B cell (primary cell): Measurements from ENCODE around the gene CDKAL1. TPM values are rescaled to one million over a fixed set of nuclear protein-coding genes. Genes with fewer than 3 reads are reported as not detected.

Experiments
- ATAC-seq: fragments of 200-7000 bp; cut with Tn5 transposase; one replicate; pipeline ENCODE4 v1.10.0; 2021; ENCODE audit warnings: low read depth, mild to moderate bottlenecking, moderate number of reproducible peaks, moderate library complexity
- CTCF ChIA-PET: fragments of 350-600 bp; sonication (Branson Sonifier 250); formaldehyde crosslinking; loops from one replicate; lab custom pipeline; 2021; ENCODE audit warnings: antibody characterized with exemption, inconsistent platforms; lab: Charles Lee
- POLR2A ChIA-PET: fragments of 350-600 bp; sonication (Branson Sonifier 250); formaldehyde crosslinking; loops from one replicate; lab custom pipeline; 2021; ENCODE audit warnings: antibody characterized with exemption; lab: Charles Lee
- DNase-seq: peaks from one replicate; pipeline ENCODE4 v3.0.0; 2013
- H2AFZ ChIP-seq: 2 replicates; pipeline ENCODE4 v1.6.1; 2012; ENCODE audit warnings: mild to moderate bottlenecking, low read depth, low read length; ENCODE audit not compliant: insufficient read depth, poor library complexity, severe bottlenecking
- H3K27ac ChIP-seq, 2 donors: 1 replicate in 1 of 2; 2 replicates in 1 of 2; pipeline ENCODE4 v1.5.1; 2012 to 2013; ENCODE audit warnings: low read length in 2 of 2, mild to moderate bottlenecking in 2 of 2, moderate library complexity in 1 of 2
- H3K27me3 ChIP-seq, 4 experiments: fragments of 200-600 bp in 1 of 4; sonication (generic) in 1 of 4; replicated peaks in 1 of 4; 1 replicate in 2 of 4; 2 replicates in 2 of 4; pipeline versions ENCODE4 v1.6.1 to v1.7.0; 2013 to 2016; ENCODE audit warnings: low read length in 3 of 4, mild to moderate bottlenecking in 2 of 4, mixed read lengths in 1 of 4, moderate library complexity in 1 of 4; ENCODE audit not compliant: insufficient read depth in 4 of 4, control insufficient read depth in 3 of 4; ENCODE audit errors: control extremely low read depth in 1 of 4
- H3K36me3 ChIP-seq, 2 experiments: replicated peaks in 1 of 2; 1 replicate in 1 of 2; 2 replicates in 1 of 2; pipeline versions ENCODE4 v1.6.1 to v1.7.1; 2013; ENCODE audit warnings: low read length in 1 of 2; ENCODE audit not compliant: insufficient read depth in 2 of 2, control insufficient read depth in 1 of 2; ENCODE audit errors: control extremely low read depth in 1 of 2, extremely low read depth in 1 of 2
- H3K4me1 ChIP-seq, 2 donors: fragments of 200-600 bp in 1 of 2; sonication (generic) in 1 of 2; 1 replicate in 1 of 2; 2 replicates in 1 of 2; pipeline versions ENCODE4 v1.5.1 to v1.6.1; 2013 to 2017; ENCODE audit warnings: low read length in 2 of 2; ENCODE audit not compliant: control insufficient read depth in 2 of 2, insufficient read depth in 2 of 2
- H3K4me2 ChIP-seq: replicated peaks from 2 replicates; pipeline ENCODE3; 2012; ENCODE audit warnings: mild to moderate bottlenecking, low read depth, low read length; ENCODE audit not compliant: poor library complexity, severe bottlenecking
- H3K4me3 ChIP-seq, 5 experiments: fragments of 200-600 bp in 1 of 5; sonication (generic) in 1 of 5; 1 replicate in 3 of 5; 2 replicates in 2 of 5; pipeline versions ENCODE4 v1.5.1 to v1.7.0; 2011 to 2016; ENCODE audit warnings: low read length in 4 of 5, mild to moderate bottlenecking in 4 of 5, low read depth in 2 of 5, control low read depth in 1 of 5, moderate library complexity in 1 of 5; ENCODE audit not compliant: insufficient read depth in 1 of 5; ENCODE audit errors: control extremely low read depth in 1 of 5, extremely low read depth in 1 of 5
- H3K79me2 ChIP-seq: fragments of 200-600 bp; sonication (generic); one replicate; pipeline ENCODE4 v1.6.0; 2016; ENCODE audit warnings: low read length; ENCODE audit not compliant: control insufficient read depth, insufficient read depth
- H3K9ac ChIP-seq: fragments of 200-600 bp; sonication (generic); 2 replicates; pipeline ENCODE4 v1.6.1; 2017; ENCODE audit warnings: mild to moderate bottlenecking, low read length, moderate library complexity
- H3K9me3 ChIP-seq, 3 donors: one replicate each; pipeline versions ENCODE4 v1.6.1 to v1.7.1; 2013; ENCODE audit warnings: low read length in 2 of 3; ENCODE audit not compliant: control insufficient read depth in 2 of 3, insufficient read depth in 1 of 3; ENCODE audit errors: control extremely low read depth in 1 of 3
- H4K20me1 ChIP-seq: 2 replicates; pipeline ENCODE4 v1.6.0; 2012; ENCODE audit warnings: mild to moderate bottlenecking, low read length; ENCODE audit not compliant: insufficient read depth, control insufficient read depth, poor library complexity, severe bottlenecking
- H3K27ac Mint-ChIP-seq: one replicate; pipeline ENCODE4 v1.8.0; 2021; ENCODE audit warnings: mixed read lengths
- H3K27me3 Mint-ChIP-seq: one replicate; pipeline ENCODE4 v1.8.0; 2021; ENCODE audit warnings: mixed read lengths
- H3K4me1 Mint-ChIP-seq: one replicate; pipeline ENCODE4 v1.8.0; 2021; ENCODE audit warnings: mixed read lengths
- H3K4me3 Mint-ChIP-seq: one replicate; pipeline ENCODE4 v1.8.0; 2021; ENCODE audit warnings: mixed read lengths
- H3K9me3 Mint-ChIP-seq: one replicate; pipeline ENCODE4 v1.8.0; 2022; ENCODE audit warnings: mixed read lengths; ENCODE audit not compliant: insufficient read depth
- CTCF ChIP-seq: fragments of 200-600 bp; IDR thresholded peaks from one replicate; pipeline ENCODE4 v1.8.0; 2022; ENCODE audit warnings: antibody characterized with exemption, mild to moderate bottlenecking
- EZH2 ChIP-seq: IDR thresholded peaks from 2 replicates; pipeline ENCODE4 v1.6.1; 2012; ENCODE audit warnings: borderline replicate concordance, low read depth, mild to moderate bottlenecking, moderate library complexity, low read length; ENCODE audit not compliant: insufficient read depth, poor library complexity, severe bottlenecking
- WGBS: methylation state at CpG from one replicate; pipeline ENCODE4 v1.1.5; 2013; ENCODE audit warnings: missing lambda C conversion rate; ENCODE audit not compliant: insufficient coverage; 5-methylcytosine and 5-hydroxymethylcytosine counted together
- intact Hi-C: fragments of 100-400 bp; cut with micrococcal nuclease; formaldehyde crosslinking; loops from one replicate; pipeline ENCODE4 v1.10.0; 2022
- polyA plus RNA-seq: library from polyadenylated mRNA; depleted of rRNA; stranded (reverse); fragments of >200 nt; gene quantifications from 2 replicates; pipeline ENCODE4 v1.2.3, GENCODE V29; 2012
- total RNA-seq, 2 donors: library from RNA; stranded (reverse); fragments of 120-200 nt in 1 of 2; gene quantifications; 1 replicate in 1 of 2; 2 replicates in 1 of 2; pipeline versions ENCODE4 v1.2.3 to v1.2.4, GENCODE V29; 2013 to 2022

CDKAL1 gene
- total and polyA plus RNA-seq, 2 donors (not counting 1 experiment from before 2014, with no cell fraction given) = 6.1 to 33.3 TPM

- Mint-ChIP-seq H3K9me3 (no peaks in the 10 kb centered on the region), H3K4me3 (no peak overlapping the region), H3K27ac (no peak overlapping the region), H3K4me1 (peaks cover 27% of the 10 kb centered on the region), H3K27me3 (no peaks in the 10 kb centered on the region)
- Histone ChIP-seq H3K79me2 (no peaks in the 10 kb centered on the region), H2AFZ (no peak overlapping the region), H3K9me3 (peaks cover 0 to 4% (median 0%) of the 10 kb centered on the region in 3 donors), H3K4me1 (peaks cover 20 to 21% of the 10 kb centered on the region in 2 donors), H4K20me1 (no peaks in the 10 kb centered on the region), H3K9ac (no peak overlapping the region), H3K36me3 (no peaks in the 10 kb centered on the region), H3K4me3 (no peak overlapping the region), H3K27me3 (no peaks in the 10 kb centered on the region), H3K27ac (no peak overlapping the region), H3K4me2 (peak overlapping the region; percentile 10)
- TF ChIP-seq EZH2 (no peak), CTCF (no peak)
- intact Hi-C loops = no loop called here
- CTCF ChIA-PET = interaction anchor here (0.5 kb wide), 1 partner anchor 470 kb away, joined by 3 read pairs; no protein-coding TSS in a partner anchor
- no peak for ATAC-seq
- WGBS = no CpG with 5 or more reads among the region's 4 CpGs
- no peak for DNase-seq
- POLR2A ChIA-PET = no interaction called here
These were observed 577.0 kb downstream of the CDKAL1 start for GRCh38 chr6:21111093-21111725.

DNA sequence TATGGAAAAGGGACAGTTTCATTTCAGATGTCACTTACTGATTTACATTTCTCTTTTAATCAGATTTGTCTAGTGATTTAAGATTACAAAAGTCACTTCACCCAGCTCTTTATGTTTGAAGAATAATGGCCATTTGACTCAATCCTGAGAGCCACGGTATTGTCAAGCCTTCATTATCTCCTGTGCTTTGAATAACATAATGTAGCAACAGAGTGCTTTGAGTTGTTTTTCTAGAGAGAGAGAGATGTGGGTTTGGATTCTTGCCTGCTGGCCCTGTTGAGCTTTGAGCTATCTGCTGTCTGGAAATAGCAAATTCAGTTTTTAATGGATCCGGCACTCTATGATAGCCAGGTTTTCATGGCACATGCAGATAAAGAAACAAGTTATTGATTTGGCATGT, 580.9 kb downstream of the CDKAL1 start:
- Histone ChIP-seq H4K20me1 (no peaks in the 10 kb centered on the region), H2AFZ (no peak overlapping the region), H3K27me3 (no peaks in the 10 kb centered on the region), H3K4me3 (no peak overlapping the region), H3K36me3 (no peaks in the 10 kb centered on the region), H3K4me2 (no peak overlapping the region), H3K79me2 (no peaks in the 10 kb centered on the region), H3K27ac (no peak overlapping the region), H3K4me1 (peaks cover 12 to 14% of the 10 kb centered on the region in 2 donors), H3K9ac (no peak overlapping the region), H3K9me3 (peaks cover 0 to 4% (median 0%) of the 10 kb centered on the region in 3 donors)
- H3K4me1 Mint-ChIP-seq = peaks cover 19% of the 10 kb centered on the region
- H3K9me3 Mint-ChIP-seq = no peaks in the 10 kb centered on the region
- no peak for ATAC-seq
- H3K27ac Mint-ChIP-seq = no peak overlapping the region
- no peak for DNase-seq
- H3K27me3 Mint-ChIP-seq = no peaks in the 10 kb centered on the region
- no peak for TF ChIP-seq EZH2
- no peak for TF ChIP-seq CTCF
- CTCF ChIA-PET = no interaction called here
- POLR2A ChIA-PET = no interaction called here
- WGBS = 100% methylated on average over 1 of the region's 2 CpGs
- intact Hi-C loops = no loop called here
- no peak overlapping the region for H3K4me3 Mint-ChIP-seq
